A549 (cell line): ENCODE results near the gene ENOX2. TPM values are rescaled to one million over a fixed set of nuclear protein-coding genes. Genes with fewer than 3 reads are reported as not detected.

Source experiments
- ATAC-seq, 2 experiments: fragments of 200-7000 bp in 1 of 2; fragments of >200 bp in 1 of 2; cut with Nextera tagmentation in 1 of 2; cut with Tn5 transposase in 1 of 2; 3 replicates each; pipeline versions ENCODE4 v1.8.0 to v1.9.1; 2018 to 2020; ENCODE audit warnings: mild to moderate bottlenecking in 1 of 2, moderate library complexity in 1 of 2
- CTCF ChIA-PET: fragments of 300-600 bp; sonication (Branson Sonifier 250); formaldehyde crosslinking; extraction: SDS; loops from one replicate; lab custom pipeline; 2021; ENCODE audit warnings: antibody characterized with exemption, inconsistent platforms; lab: Yijun Ruan, JAX
- POLR2A ChIA-PET: fragments of 350-600 bp; formaldehyde crosslinking; extraction: SDS; loops from one replicate; lab custom pipeline; 2021; ENCODE audit warnings: antibody characterized with exemption, inconsistent platforms; lab: Yijun Ruan, JAX
- DNase-seq, 2 experiments: peaks; one replicate each; pipeline versions ENCODE4 v3.0.0 to v3.0.0-alpha.2; 2011 to 2016; ENCODE audit warnings: low read depth in 1 of 2, low spot score in 1 of 2
- FAIRE-seq: peaks from 2 replicates; lab custom pipeline; 2011; peaks lifted over from hg19 to GRCh38; lab: Jason Lieb, UNC
- H3K27ac ChIP-seq, 2 experiments: fragments of >200 bp; sonication (Bioruptor Twin); formaldehyde crosslinking; 3 replicates each; pipeline ENCODE4 v1.5.1; 2016 to 2017
- H3K4me1 ChIP-seq: fragments of >200 bp; sonication (Bioruptor Twin); formaldehyde crosslinking; 3 replicates; pipeline ENCODE4 v1.6.1; 2016
- H3K4me2 ChIP-seq: fragments of >200 bp; sonication (Bioruptor Twin); formaldehyde crosslinking; 3 replicates; pipeline ENCODE4 v1.6.1; 2016
- H3K4me3 ChIP-seq: fragments of >200 bp; sonication (Bioruptor Twin); formaldehyde crosslinking; 3 replicates; pipeline ENCODE4 v1.5.1; 2016
- H3K9me3 ChIP-seq: fragments of >200 bp; sonication (Bioruptor Twin); formaldehyde crosslinking; 3 replicates; pipeline ENCODE4 v1.6.1; 2016
- BHLHE40 ChIP-seq: IDR thresholded peaks from 2 replicates; pipeline ENCODE4 v1.6.1; 2012; ENCODE audit warnings: low read depth, low read length, inconsistent platforms
- CBX8 ChIP-seq: fragments of 200-600 bp; sonication (generic); IDR thresholded peaks from 2 replicates; pipeline ENCODE4 v1.6.1; 2016
- CEBPB ChIP-seq, 2 experiments: fragments of >200 bp in 1 of 2; sonication (Bioruptor Twin) in 1 of 2; formaldehyde crosslinking in 1 of 2; IDR thresholded peaks; 2 replicates each; pipeline ENCODE4 v1.6.1; 2012 to 2016
- CHD2 ChIP-seq: fragments of 150-350 bp; IDR thresholded peaks from 2 replicates; pipeline ENCODE4 v1.6.1; 2014; ENCODE audit warnings: low read length; ENCODE audit not compliant: partially characterized antibody
- CHD4 ChIP-seq: fragments of 200-600 bp; sonication (generic); IDR thresholded peaks from 2 replicates; pipeline ENCODE4 v1.6.1; 2016; ENCODE audit warnings: antibody characterized with exemption, mild to moderate bottlenecking, borderline replicate concordance
- EHMT2 ChIP-seq: fragments of 200-600 bp; sonication (generic); IDR thresholded peaks from 2 replicates; pipeline ENCODE4 v1.6.1; 2016; ENCODE audit warnings: antibody characterized with exemption, low read depth, mild to moderate bottlenecking, moderate library complexity
- EP300 ChIP-seq, 2 experiments: fragments of >200 bp; sonication (Bioruptor Twin); formaldehyde crosslinking; IDR thresholded peaks; 2 replicates in 1 of 2; 3 replicates in 1 of 2; pipeline ENCODE4 v1.6.1; 2016 to 2017
- ESRRA ChIP-seq: fragments of 150-350 bp; IDR thresholded peaks from 2 replicates; pipeline ENCODE4 v1.6.1; 2014; ENCODE audit warnings: mild to moderate bottlenecking, low read length, borderline replicate concordance
- FOSB ChIP-seq: fragments of 250-450 bp; sonication (Bioruptor Pico); IDR thresholded peaks from 2 replicates; pipeline ENCODE4 v1.5.0; 2020; ENCODE audit warnings: mild to moderate bottlenecking, moderate library complexity
- GATA3 ChIP-seq: IDR thresholded peaks from 2 replicates; pipeline ENCODE4 v1.6.1; 2012; ENCODE audit warnings: borderline replicate concordance
- HDAC2 ChIP-seq: fragments of 200-600 bp; sonication (generic); IDR thresholded peaks from 2 replicates; pipeline ENCODE4 v1.6.1; 2016
- JUN ChIP-seq, 2 experiments: fragments of >200 bp; sonication (Bioruptor Twin); formaldehyde crosslinking; IDR thresholded peaks; 2 replicates in 1 of 2; 3 replicates in 1 of 2; pipeline ENCODE4 v1.6.1; 2016 to 2017
- MYC ChIP-seq: IDR thresholded peaks from 2 replicates; pipeline ENCODE4 v1.6.1; 2012; ENCODE audit warnings: mild to moderate bottlenecking, inconsistent platforms, low read length, improper control_type of control experiment, borderline replicate concordance
- NFE2L2 ChIP-seq: fragments of 150-350 bp; conservative IDR thresholded peaks from 2 replicates; pipeline ENCODE4 v1.6.1; 2014; ENCODE audit warnings: low read length
- NPAS2 ChIP-seq: fragments of 250-450 bp; sonication (Bioruptor Pico); IDR thresholded peaks from 2 replicates; pipeline ENCODE4 v1.8.0; 2022; ENCODE audit warnings: mild to moderate bottlenecking, moderate library complexity, borderline replicate concordance
- RFX5 ChIP-seq: fragments of 450-650 bp; IDR thresholded peaks from 2 replicates; pipeline ENCODE4 v1.7.1; 2014; ENCODE audit warnings: antibody characterized with exemption, mild to moderate bottlenecking, moderate library complexity
- SREBF2 ChIP-seq: fragments of 450-650 bp; IDR thresholded peaks from 2 replicates; pipeline ENCODE4 v1.6.1; 2014; ENCODE audit warnings: mild to moderate bottlenecking, moderate library complexity
- TFCP2L1 ChIP-seq: fragments of 250-450 bp; sonication (Bioruptor Pico); IDR thresholded peaks from 2 replicates; pipeline ENCODE4 v1.5.0; 2021; ENCODE audit warnings: mild to moderate bottlenecking
- ZC3H11A ChIP-seq: fragments of 450-650 bp; IDR thresholded peaks from 2 replicates; pipeline ENCODE4 v1.6.1; 2014; ENCODE audit warnings: antibody characterized with exemption, mild to moderate bottlenecking
- ZSCAN20 ChIP-seq: fragments of 250-450 bp; sonication (Bioruptor Pico); IDR thresholded peaks from 2 replicates; pipeline ENCODE4 v1.8.0; 2022; ENCODE audit warnings: mild to moderate bottlenecking, moderate library complexity
- WGBS: methylation state at CpG from one replicate; pipeline ENCODE4 v1.1.6; 2017; ENCODE audit errors: missing lambda C conversion rate; 5-methylcytosine and 5-hydroxymethylcytosine counted together
- polyA plus RNA-seq, 4 experiments: library from polyadenylated mRNA; depleted of rRNA in 3 of 4; stranded (reverse); fragments of >200 nt; fragmentation: RNase III in 1 of 4; extraction: RNeasy Plus Mini Kit Qiagen cat#74134 plus additional on column Dnase treatment in 1 of 4; gene quantifications; 2 replicates in 3 of 4; 3 replicates in 1 of 4; pipeline ENCODE4 v1.2.3, GENCODE V29; 2011 to 2017
- TF ChIP-seq, protein P1 (sequence below): fragments of >200 bp; sonication (Bioruptor Twin); formaldehyde crosslinking; IDR thresholded peaks from 3 replicates; pipeline ENCODE4 v1.5.1; 2016

The ENOX2 gene
- polyA plus RNA-seq, 2 of the 4 experiments (the other 2 are of a cell fraction), result 10.3 to 35.5 TPM

DNA sequence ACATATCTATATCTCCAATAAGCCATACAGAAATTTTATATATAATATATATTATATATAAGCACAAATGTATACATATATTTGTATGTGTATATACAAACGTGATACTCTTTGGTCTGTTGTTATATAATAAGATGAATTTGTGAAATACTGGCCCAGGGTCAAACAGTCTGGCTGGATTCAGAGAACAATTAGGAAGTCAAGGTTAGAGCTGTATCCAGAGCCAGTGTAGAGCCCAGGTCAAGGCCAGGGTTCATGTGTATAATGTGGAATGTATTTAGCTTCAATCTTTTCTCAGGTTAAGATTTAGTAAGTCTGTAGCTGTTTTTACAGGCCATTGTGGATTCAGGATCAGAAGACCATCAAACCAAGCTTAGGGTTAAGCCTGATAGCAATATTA is 3.8 kb upstream of the ENOX2 start:
- no peak for ATAC-seq
- no peak for TF ChIP-seq NFE2L2
- no peak for TF ChIP-seq JUN (IDR thresholded peaks at IDR 0.05)
- TF ChIP-seq ZC3H11A, result no peak
- TF ChIP-seq SREBF2, result no peak
- TF ChIP-seq ZSCAN20 (CRISPR knock-in tag), result no peak
- no peak for TF ChIP-seq HDAC2
- TF ChIP-seq ESRRA, result no peak
- TF ChIP-seq CHD2, result no peak
- TF ChIP-seq GATA3, result no peak
- no peak for TF ChIP-seq BHLHE40
- TF ChIP-seq TFCP2L1, result no peak
- 0% methylated on average over 1 of the region's 1 CpG for WGBS
- Histone ChIP-seq H3K4me2 (no peak overlapping the region), H3K27ac (no peak overlapping the region), H3K4me3 (no peak overlapping the region), H3K9me3 (no peaks in the 10 kb centered on the region), H3K4me1 (peaks cover 2% of the 10 kb centered on the region; the same call in 1 of the 3 replicates)
- CTCF ChIA-PET, result no interaction called here
- no peak for DNase-seq
- FAIRE-seq, result no peak
- POLR2A ChIA-PET, result no interaction called here

DNA sequence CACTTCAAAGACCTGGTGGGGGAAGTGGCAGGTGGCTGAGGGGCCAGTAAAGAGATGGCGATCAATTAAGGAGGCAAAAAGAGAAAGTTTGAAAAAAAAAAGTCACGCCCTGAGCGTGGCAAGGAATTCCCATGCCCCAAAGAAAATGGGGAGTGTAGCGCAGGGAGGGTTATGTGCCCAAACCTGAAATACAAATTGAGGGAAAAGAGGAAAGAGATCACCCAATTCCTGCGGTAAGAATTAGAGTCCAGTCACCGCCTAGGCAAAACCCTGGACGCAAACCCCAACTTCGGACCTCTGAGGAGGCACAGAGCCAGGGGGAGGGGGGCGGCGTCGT is 595 bp downstream of the ENOX2 start:
- WGBS, result 0% methylated on average over 6 of the region's 11 CpGs
- no peaks in the 10 kb centered on the region for H3K9me3 ChIP-seq
- DNase-seq, result peak in 1 of 2 experiments; percentile 10
- no peak; a peak in 1 of 6 replicates for ATAC-seq
- FAIRE-seq, result no peak
- peak overlapping the region; percentile 80 for H3K4me2 ChIP-seq
- TF ChIP-seq NFE2L2, result no peak
- TF ChIP-seq MYC, result no peak
- no peak for TF ChIP-seq NPAS2
- TF ChIP-seq FOSB (CRISPR knock-in tag), result no peak
- TF ChIP-seq EP300 (IDR thresholded peaks at IDR 0.05), result no peak
- no peak for TF ChIP-seq HDAC2
- no peak for TF ChIP-seq SREBF2
- TF ChIP-seq ZSCAN20 (CRISPR knock-in tag), result no peak
- TF ChIP-seq, protein P1, sequence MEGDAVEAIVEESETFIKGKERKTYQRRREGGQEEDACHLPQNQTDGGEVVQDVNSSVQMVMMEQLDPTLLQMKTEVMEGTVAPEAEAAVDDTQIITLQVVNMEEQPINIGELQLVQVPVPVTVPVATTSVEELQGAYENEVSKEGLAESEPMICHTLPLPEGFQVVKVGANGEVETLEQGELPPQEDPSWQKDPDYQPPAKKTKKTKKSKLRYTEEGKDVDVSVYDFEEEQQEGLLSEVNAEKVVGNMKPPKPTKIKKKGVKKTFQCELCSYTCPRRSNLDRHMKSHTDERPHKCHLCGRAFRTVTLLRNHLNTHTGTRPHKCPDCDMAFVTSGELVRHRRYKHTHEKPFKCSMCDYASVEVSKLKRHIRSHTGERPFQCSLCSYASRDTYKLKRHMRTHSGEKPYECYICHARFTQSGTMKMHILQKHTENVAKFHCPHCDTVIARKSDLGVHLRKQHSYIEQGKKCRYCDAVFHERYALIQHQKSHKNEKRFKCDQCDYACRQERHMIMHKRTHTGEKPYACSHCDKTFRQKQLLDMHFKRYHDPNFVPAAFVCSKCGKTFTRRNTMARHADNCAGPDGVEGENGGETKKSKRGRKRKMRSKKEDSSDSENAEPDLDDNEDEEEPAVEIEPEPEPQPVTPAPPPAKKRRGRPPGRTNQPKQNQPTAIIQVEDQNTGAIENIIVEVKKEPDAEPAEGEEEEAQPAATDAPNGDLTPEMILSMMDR, result no peak
- no peak for TF ChIP-seq CHD2
- TF ChIP-seq EHMT2, result no peak
- no peak for TF ChIP-seq CHD4
- TF ChIP-seq RFX5, result no peak
- TF ChIP-seq CBX8, result no peak
- H3K27ac ChIP-seq, result peak overlapping the region; percentile 90 to 98
- ChIA-PET POLR2A (interaction anchor here (0.6 to 1.1 kb wide), 5 partner anchors 12 to 638 kb away, joined by 3 to 12 read pairs (median 5); no protein-coding TSS in a partner anchor), CTCF (no interaction called here)
- peaks cover 5% of the 10 kb centered on the region; the same call in 1 of the 3 replicates for H3K4me1 ChIP-seq
- peak overlapping the region; percentile 51 for H3K4me3 ChIP-seq

DNA sequence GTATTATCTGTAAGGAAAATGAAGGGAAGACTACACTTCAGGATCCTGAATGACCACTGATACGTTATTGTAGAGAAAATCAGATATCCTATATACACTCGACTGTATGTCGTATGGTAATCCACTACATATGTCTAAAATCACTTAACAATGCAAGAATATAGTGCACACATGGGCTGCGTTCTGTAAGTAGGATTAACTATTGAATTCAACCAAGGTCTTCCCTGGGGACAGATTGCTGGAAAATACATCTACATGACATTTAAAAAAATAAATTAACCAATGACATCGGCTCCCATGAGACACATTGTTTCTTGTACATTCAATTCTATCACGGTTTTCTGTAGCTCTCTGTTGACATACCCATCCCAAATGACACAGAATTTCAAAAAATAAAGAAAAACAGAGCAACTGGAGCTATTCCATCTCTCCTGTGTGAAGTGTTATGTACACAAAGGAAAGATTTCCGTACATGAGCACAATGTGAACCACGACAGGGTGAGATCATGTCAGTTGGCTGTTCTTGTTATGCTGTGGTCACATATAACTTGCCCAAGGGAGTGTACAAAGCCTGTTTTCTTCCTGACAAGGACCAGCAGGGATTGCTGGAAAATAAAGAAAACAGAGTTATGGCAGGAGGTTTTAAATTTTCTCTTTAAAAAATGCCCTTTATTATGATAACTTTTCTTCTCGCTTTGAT is 6.1 kb downstream of the ENOX2 start:
- Histone ChIP-seq H3K4me2 (no peak overlapping the region), H3K9me3 (no peaks in the 10 kb centered on the region), H3K27ac (no peak overlapping the region), H3K4me3 (no peak overlapping the region), H3K4me1 (peaks cover 5% of the 10 kb centered on the region; the same call in 1 of the 3 replicates)
- TF ChIP-seq HDAC2 (no peak), CEBPB (IDR thresholded peaks at IDR 0.05) (no peak)
- POLR2A ChIA-PET, result no interaction called here
- DNase-seq (no peak), ATAC-seq (no peak), FAIRE-seq (no peak)
- CTCF ChIA-PET, result interaction anchor here (1.6 kb wide), 1 partner anchor 19 kb away, joined by 3 read pairs; no protein-coding TSS in a partner anchor
- WGBS, result 92% methylated on average over 9 of the region's 9 CpGs
